ENCODE measurements around the gene TSPEAR.

TSPEAR gene

DNA sequence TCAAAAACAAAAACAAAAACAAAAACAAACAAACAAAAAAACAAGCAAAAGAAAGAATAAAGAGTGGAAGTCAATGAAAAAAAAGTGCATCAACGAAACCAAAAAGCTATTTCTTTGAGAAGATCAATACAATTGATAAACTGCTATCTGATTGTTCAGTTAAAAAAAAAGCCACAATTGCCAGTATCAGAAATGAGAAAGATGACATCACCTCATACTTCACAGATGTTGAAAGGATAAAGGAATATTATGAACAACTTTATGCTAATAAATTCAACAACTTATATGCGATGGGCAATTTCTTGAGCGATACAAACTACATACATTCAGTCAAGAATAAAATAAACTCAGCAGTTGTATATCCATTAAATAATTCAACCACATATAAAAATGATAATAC lies 258.3 kb downstream of the TSPEAR start:
- H3K4me3 ChIP-seq (ENCODE audit: low read depth, low read length) = no peak overlapping the region
- TF ChIP-seq CTCF (IDR thresholded peaks at IDR 0.05; ENCODE audit: low read depth, low read length) = no peak

GRCh38 chr21:44450999-44451398 lies 260.4 kb downstream of the TSPEAR start:
- no peak for TF ChIP-seq CTCF (IDR thresholded peaks at IDR 0.05; ENCODE audit: low read depth, low read length)
- no peak overlapping the region for H3K4me3 ChIP-seq (ENCODE audit: low read depth, low read length)

GRCh38 chr21:44450402-44450801 lies 261.0 kb downstream of the TSPEAR start:
- H3K4me3 ChIP-seq (ENCODE audit: low read depth, low read length) = no peak overlapping the region
- no peak for TF ChIP-seq CTCF (IDR thresholded peaks at IDR 0.05; ENCODE audit: low read depth, low read length)

DNA sequence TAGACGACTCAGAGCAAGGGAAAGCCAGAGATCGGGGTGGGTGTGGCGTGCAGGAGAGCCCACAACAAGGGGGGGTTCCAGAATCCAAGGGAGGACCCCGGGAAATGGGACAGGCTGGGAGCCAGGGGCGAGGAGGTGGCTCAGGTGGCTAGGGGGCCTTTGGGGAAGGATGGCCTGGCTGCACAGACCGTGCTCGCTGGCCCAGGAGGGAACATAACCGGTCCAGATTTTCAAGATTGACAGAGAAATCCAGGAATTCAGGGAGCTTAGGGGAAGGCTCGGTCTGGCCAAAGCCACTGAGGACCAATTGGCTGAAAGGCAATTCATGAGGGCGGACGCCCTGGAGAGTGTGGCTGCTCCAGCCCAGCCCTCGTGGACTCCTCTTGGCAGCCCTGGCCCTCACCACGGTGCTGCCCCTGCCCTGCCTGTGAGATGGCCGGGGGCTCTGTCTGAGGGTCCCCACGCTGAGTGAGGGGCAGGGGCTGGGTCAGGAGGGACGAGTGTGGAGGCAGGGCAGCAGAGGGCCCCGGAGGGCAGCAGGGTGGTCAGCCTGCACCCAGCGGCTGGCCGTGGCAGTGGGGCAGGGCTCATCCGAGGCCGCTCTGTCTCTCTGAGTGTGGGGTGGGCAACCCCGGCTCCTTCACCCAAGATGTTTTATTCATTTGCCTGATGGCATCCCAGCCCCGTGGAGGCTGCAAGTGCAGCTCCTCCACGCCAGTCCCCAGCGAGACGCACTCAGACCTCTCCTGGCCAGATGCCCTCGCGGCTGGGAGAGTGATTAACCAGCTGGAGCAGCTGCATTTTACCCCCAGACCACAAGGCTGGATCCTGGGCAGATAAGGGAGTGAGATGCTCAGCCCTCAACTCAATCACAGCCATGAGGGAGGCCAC lies 261.7 kb downstream of the TSPEAR start:
- TF ChIP-seq CTCF (IDR thresholded peaks at IDR 0.05; ENCODE audit: low read depth, low read length) = no peak
- H3K4me3 ChIP-seq (ENCODE audit: low read depth, low read length) = no peak overlapping the region

- TF ChIP-seq CTCF (IDR thresholded peaks at IDR 0.05; ENCODE audit: low read depth, low read length) = no peak
- H3K4me3 ChIP-seq (ENCODE audit: low read depth, low read length) = no peak overlapping the region
These were observed 262.7 kb downstream of the TSPEAR start for GRCh38 chr21:44448651-44449131.

Measured in WI38 (cell line).